ENCODE results near the gene CDC37L1.

The CDC37L1 gene

GRCh38 chr9:4709380-4709779, 30.0 kb downstream of the CDC37L1 start:
- no peak for DNase-seq (ENCODE audit: low read depth, low spot score)
- no peak overlapping the region for H3K4me3 ChIP-seq (ENCODE audit: low read depth, low read length)
- CTCF ChIA-PET, result interaction anchor here (1.0 to 1.3 kb wide), 2 partner anchors 14 to 29 kb away, joined by 3 read pairs; no protein-coding TSS in a partner anchor
- POLR2A ChIA-PET, result no interaction called here
- TF ChIP-seq, protein P1, sequence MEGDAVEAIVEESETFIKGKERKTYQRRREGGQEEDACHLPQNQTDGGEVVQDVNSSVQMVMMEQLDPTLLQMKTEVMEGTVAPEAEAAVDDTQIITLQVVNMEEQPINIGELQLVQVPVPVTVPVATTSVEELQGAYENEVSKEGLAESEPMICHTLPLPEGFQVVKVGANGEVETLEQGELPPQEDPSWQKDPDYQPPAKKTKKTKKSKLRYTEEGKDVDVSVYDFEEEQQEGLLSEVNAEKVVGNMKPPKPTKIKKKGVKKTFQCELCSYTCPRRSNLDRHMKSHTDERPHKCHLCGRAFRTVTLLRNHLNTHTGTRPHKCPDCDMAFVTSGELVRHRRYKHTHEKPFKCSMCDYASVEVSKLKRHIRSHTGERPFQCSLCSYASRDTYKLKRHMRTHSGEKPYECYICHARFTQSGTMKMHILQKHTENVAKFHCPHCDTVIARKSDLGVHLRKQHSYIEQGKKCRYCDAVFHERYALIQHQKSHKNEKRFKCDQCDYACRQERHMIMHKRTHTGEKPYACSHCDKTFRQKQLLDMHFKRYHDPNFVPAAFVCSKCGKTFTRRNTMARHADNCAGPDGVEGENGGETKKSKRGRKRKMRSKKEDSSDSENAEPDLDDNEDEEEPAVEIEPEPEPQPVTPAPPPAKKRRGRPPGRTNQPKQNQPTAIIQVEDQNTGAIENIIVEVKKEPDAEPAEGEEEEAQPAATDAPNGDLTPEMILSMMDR (IDR thresholded peaks at IDR 0.05; ENCODE audit: insufficient read depth, low read length, missing control alignments), result no peak

GRCh38 chr9:4713849-4714248, 34.5 kb downstream of the CDC37L1 start:
- TF ChIP-seq, protein P1 (IDR thresholded peaks at IDR 0.05; ENCODE audit: insufficient read depth, low read length, missing control alignments), result no peak
- no peak overlapping the region for H3K4me3 ChIP-seq (ENCODE audit: low read depth, low read length)
- ChIA-PET POLR2A (interaction anchor here (1.1 kb wide), 1 partner anchor 27 kb away, joined by 3 read pairs; the partner anchor contains the start of gene AK3), CTCF (interaction anchor here (1.1 kb wide), 1 partner anchor 22 kb away, joined by 3 read pairs; no protein-coding TSS in a partner anchor)
- DNase-seq (ENCODE audit: low read depth, low spot score), result no peak

- DNase-seq (ENCODE audit: low read depth, low spot score), result no peak
- TF ChIP-seq, protein P1 (IDR thresholded peaks at IDR 0.05; ENCODE audit: insufficient read depth, low read length, missing control alignments), result no peak
- H3K4me3 ChIP-seq (ENCODE audit: low read depth, low read length), result no peak overlapping the region
- POLR2A ChIA-PET, result no interaction called here
- CTCF ChIA-PET, result interaction anchor here (1.1 kb wide), 1 partner anchor 23 kb away, joined by 3 read pairs; no protein-coding TSS in a partner anchor
These were observed 35.1 kb downstream of the CDC37L1 start for GRCh38 chr9:4714266-4715016.

GRCh38 chr9:4716163-4716562, 36.8 kb downstream of the CDC37L1 start:
- no peak for DNase-seq (ENCODE audit: low read depth, low spot score)
- TF ChIP-seq, protein P1 (IDR thresholded peaks at IDR 0.05; ENCODE audit: insufficient read depth, low read length, missing control alignments), result no peak
- ChIA-PET CTCF (no interaction called here), POLR2A (no interaction called here)
- no peak overlapping the region for H3K4me3 ChIP-seq (ENCODE audit: low read depth, low read length)

DNA sequence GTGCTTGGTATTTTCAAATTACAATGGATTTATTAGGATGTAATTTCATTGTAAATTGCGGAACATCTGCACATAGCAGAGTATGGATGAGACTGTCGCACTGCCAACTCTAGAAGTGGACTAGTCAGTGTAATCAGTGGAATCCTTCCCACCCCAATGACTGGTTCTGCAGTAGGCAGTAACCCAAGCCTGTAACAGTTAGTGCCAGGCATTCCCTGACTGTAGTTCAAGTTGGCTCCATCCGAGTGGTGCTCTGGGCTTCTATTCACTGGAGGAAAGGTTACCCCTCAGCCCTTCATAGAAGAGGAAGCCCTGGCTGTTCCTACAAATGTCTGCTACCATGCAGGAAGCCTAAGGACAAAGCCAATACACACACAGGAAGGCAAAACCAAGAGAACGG, 38.4 kb downstream of the CDC37L1 start:
- DNase-seq (ENCODE audit: low read depth, low spot score), result no peak
- ChIA-PET POLR2A (no interaction called here), CTCF (no interaction called here)
- TF ChIP-seq, protein P1 (IDR thresholded peaks at IDR 0.05; ENCODE audit: insufficient read depth, low read length, missing control alignments), result no peak
- no peak overlapping the region for H3K4me3 ChIP-seq (ENCODE audit: low read depth, low read length)

- H3K4me3 ChIP-seq (ENCODE audit: low read depth, low read length), result no peak overlapping the region
- ChIA-PET CTCF (no interaction called here), POLR2A (no interaction called here)
- TF ChIP-seq, protein P1 (IDR thresholded peaks at IDR 0.05; ENCODE audit: insufficient read depth, low read length, missing control alignments), result no peak
- no peak for DNase-seq (ENCODE audit: low read depth, low spot score)
These were observed 39.5 kb downstream of the CDC37L1 start for GRCh38 chr9:4718911-4719310.

Data from AG04449 (cell line).